ENCODE data around the gene EIF2AK2. TPM values are rescaled to one million over a fixed set of nuclear protein-coding genes. Genes with fewer than 3 reads are reported as not detected.
"Not testable (repeated sequence)": the region's sequence is repeated elsewhere in the genome, so short reads cannot be mapped to it uniquely, and the experiment has no call there.

The EIF2AK2 gene
- total RNA-seq, 6 experiments from 2014 or later, result 42.7 to 55.2 (median 45.7) TPM

DNA sequence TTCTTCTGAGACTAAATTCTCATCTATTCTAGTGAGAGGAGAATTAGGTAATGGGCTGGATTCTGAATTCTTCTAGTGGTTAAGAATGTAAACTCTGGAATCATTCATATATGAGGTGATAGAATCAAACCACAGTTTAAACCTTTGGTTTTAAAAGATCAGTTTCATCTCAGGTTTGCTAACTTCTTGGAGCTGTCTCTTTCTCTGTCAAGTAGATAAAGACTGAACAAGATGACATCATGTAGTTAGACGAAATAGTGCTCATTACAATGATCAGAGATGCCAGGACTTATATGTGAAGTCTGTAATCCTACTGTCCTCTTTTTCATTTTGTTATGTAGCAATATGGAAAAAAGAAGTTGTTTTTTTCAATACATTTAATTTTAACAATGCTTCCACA lies 44.4 kb upstream of the EIF2AK2 start:
- TF ChIP-seq CTCF (IDR thresholded peaks at IDR 0.05), result no peak
- Mint-ChIP-seq H3K9me3 (no peaks in the 10 kb centered on the region), H3K27ac (peak overlapping the region; percentile 9; the same call in 1 of the 2 replicates), H3K4me1 (ENCODE audit: low read depth) (peaks cover 22% of the 10 kb centered on the region), H3K4me3 (no peak overlapping the region), H3K27me3 (ENCODE audit: insufficient read depth) (peaks cover 4% of the 10 kb centered on the region), H3K36me3 (ENCODE audit: low read depth) (peaks cover 45% of the 10 kb centered on the region)
- DNase-seq, result no peak

- H3K27ac Mint-ChIP-seq, result no peak overlapping the region; the same call in 1 of the 2 replicates
- TF ChIP-seq CTCF (IDR thresholded peaks at IDR 0.05), result no peak
- H3K9me3 Mint-ChIP-seq, result no peaks in the 10 kb centered on the region
Measured at GRCh38 chr2:37198681-37199065, 41.9 kb upstream of the EIF2AK2 start.

GRCh38 chr2:37196320-37197195 lies 39.8 kb upstream of the EIF2AK2 start, which contains the start of gene CEBPZOS:
Gene CEBPZOS (plus strand): TSS chr2:37196496. CDS start chr2:37199705, 3,209 bp downstream.
- no peak for TF ChIP-seq CTCF (IDR thresholded peaks at IDR 0.05)
- H3K27ac Mint-ChIP-seq, result peak within 1 kb of the TSS; percentile 99
- H3K4me3 Mint-ChIP-seq, result peak within 1 kb of the TSS; percentile 100
- H3K27me3 Mint-ChIP-seq (ENCODE audit: insufficient read depth), result peaks cover 7% of the 10 kb centered on the region
- H3K36me3 Mint-ChIP-seq (ENCODE audit: low read depth), result peaks cover 4% of the 10 kb centered on the region; the same call in 1 of the 2 replicates
- DNase-seq, result peak; percentile 54
- H3K4me1 Mint-ChIP-seq (ENCODE audit: low read depth), result peaks cover 16% of the 10 kb centered on the region
- H3K9me3 Mint-ChIP-seq, result no peaks in the 10 kb centered on the region

More at GRCh38 chr2:37198681-37199065, 41.9 kb upstream of the EIF2AK2 start:
- Mint-ChIP-seq H3K27me3 (ENCODE audit: insufficient read depth) (peaks cover 6% of the 10 kb centered on the region), H3K4me3 (no peak overlapping the region), H3K4me1 (ENCODE audit: low read depth) (peaks cover 22% of the 10 kb centered on the region), H3K36me3 (ENCODE audit: low read depth) (peaks cover 20% of the 10 kb centered on the region)
- DNase-seq, result no peak

GRCh38 chr2:37195862-37196319 lies 39.1 kb upstream of the EIF2AK2 start:
- not testable (repeated sequence) for H3K36me3 Mint-ChIP-seq (ENCODE audit: low read depth); DNase-seq; H3K4me1 Mint-ChIP-seq (ENCODE audit: low read depth); H3K27me3 Mint-ChIP-seq (ENCODE audit: insufficient read depth); H3K9me3 Mint-ChIP-seq
- Mint-ChIP-seq H3K27ac (peak overlapping the region; percentile 99), H3K4me3 (peak overlapping the region; percentile 100)

- Mint-ChIP-seq H3K9me3 (no peaks in the 10 kb centered on the region), H3K27me3 (ENCODE audit: insufficient read depth) (peaks cover 10% of the 10 kb centered on the region), H3K4me1 (ENCODE audit: low read depth) (peaks cover 24% of the 10 kb centered on the region), H3K4me3 (no peak overlapping the region), H3K36me3 (ENCODE audit: low read depth) (no peaks in the 10 kb centered on the region), H3K27ac (no peak overlapping the region)
- DNase-seq, result no peak
- TF ChIP-seq CTCF (IDR thresholded peaks at IDR 0.05), result no peak
Measured at GRCh38 chr2:37192551-37192950, 35.8 kb upstream of the EIF2AK2 start.

- Mint-ChIP-seq H3K4me1 (ENCODE audit: low read depth) (peaks cover 18% of the 10 kb centered on the region), H3K27ac (no peak overlapping the region), H3K4me3 (no peak overlapping the region), H3K36me3 (ENCODE audit: low read depth) (no peaks in the 10 kb centered on the region), H3K27me3 (ENCODE audit: insufficient read depth) (peaks cover 12% of the 10 kb centered on the region), H3K9me3 (no peaks in the 10 kb centered on the region)
- no peak for TF ChIP-seq CTCF (IDR thresholded peaks at IDR 0.05)
- DNase-seq, result no peak
Measured at GRCh38 chr2:37191747-37192146, 35.0 kb upstream of the EIF2AK2 start.

Data from HFFc6 (cell line).